PC-9 (cell line): ENCODE data around the gene GTF2I. TPM values are rescaled to one million over a fixed set of nuclear protein-coding genes. Genes with fewer than 3 reads are reported as not detected.

Source experiments
- BruUV-seq: library from RNA; stranded (reverse); fragments of 400-500 nt; replicated peaks from 2 replicates; lab custom pipeline; 2021; lab: Mats Ljungman, UMichigan
- CTCF ChIA-PET: fragments of 300-600 bp; sonication (Branson Sonifier 250); formaldehyde crosslinking; loops from one replicate; lab custom pipeline; 2022; ENCODE audit warnings: antibody characterized with exemption; lab: Charles Lee
- POLR2A ChIA-PET: fragments of 300-600 bp; sonication (Branson Sonifier 250); formaldehyde crosslinking; loops from one replicate; lab custom pipeline; 2022; ENCODE audit warnings: antibody characterized with exemption; ENCODE audit not compliant: unreplicated experiment; lab: Charles Lee
- DNase-seq, 2 experiments: peaks; one replicate each; pipeline versions ENCODE4 v3.0.0 to v3.0.0-alpha.2; 2015 to 2022; ENCODE audit warnings: mixed read lengths in 1 of 2
- H2AFZ ChIP-seq: fragments of 200-600 bp; sonication (generic); 2 replicates; pipeline ENCODE4 v1.8.1; 2017; ENCODE audit warnings: antibody characterized with exemption
- H3F3A ChIP-seq: fragments of 200-600 bp; sonication (generic); 2 replicates; pipeline ENCODE4 v1.8.1; 2017; ENCODE audit warnings: antibody characterized with exemption, mild to moderate bottlenecking, low read depth; ENCODE audit not compliant: insufficient read depth
- H3K27ac ChIP-seq: fragments of 200-600 bp; sonication (generic); 2 replicates; pipeline ENCODE4 v1.6.1; 2016; ENCODE audit warnings: mixed run types
- H3K27me3 ChIP-seq: fragments of 200-600 bp; sonication (generic); 2 replicates; pipeline ENCODE4 v1.6.1; 2016; ENCODE audit warnings: low read depth, mixed run types; ENCODE audit not compliant: insufficient read depth
- H3K36me3 ChIP-seq: fragments of 200-600 bp; sonication (generic); 2 replicates; pipeline ENCODE4 v1.6.1; 2016; ENCODE audit warnings: low read depth, mixed run types
- H3K4me1 ChIP-seq: fragments of 200-600 bp; sonication (generic); replicated peaks from 2 replicates; pipeline ENCODE4 v1.6.1; 2016; ENCODE audit warnings: mixed run types; ENCODE audit not compliant: insufficient read depth
- H3K4me2 ChIP-seq: fragments of 200-600 bp; sonication (generic); 2 replicates; pipeline ENCODE4 v1.6.1; 2017; ENCODE audit warnings: mixed run types
- H3K4me3 ChIP-seq: fragments of 200-600 bp; sonication (generic); 2 replicates; pipeline ENCODE4 v1.6.1; 2016; ENCODE audit warnings: mixed run types
- H3K79me2 ChIP-seq: fragments of 200-600 bp; sonication (generic); 2 replicates; pipeline ENCODE4 v1.6.1; 2017; ENCODE audit warnings: low read depth, mixed run types
- H3K9me2 ChIP-seq: fragments of 200-600 bp; sonication (generic); 2 replicates; pipeline ENCODE4 v1.8.1; 2017; ENCODE audit warnings: mild to moderate bottlenecking; ENCODE audit not compliant: insufficient read depth
- H3K9me3 ChIP-seq: fragments of 200-600 bp; sonication (generic); 2 replicates; pipeline ENCODE4 v1.8.1; 2016; ENCODE audit warnings: low read depth; ENCODE audit not compliant: insufficient read depth
- H4K20me1 ChIP-seq: fragments of 200-600 bp; sonication (generic); 2 replicates; pipeline ENCODE4 v1.8.1; 2017; ENCODE audit not compliant: insufficient read depth
- EZH2 ChIP-seq: fragments of 200-600 bp; sonication (generic); IDR thresholded peaks from 2 replicates; pipeline ENCODE4 v1.8.0; 2017; ENCODE audit warnings: antibody characterized with exemption, low read depth
- intact Hi-C: fragments of 100-400 bp; cut with micrococcal nuclease; formaldehyde crosslinking; loops from one replicate; pipeline ENCODE4 v1.10.0; 2022; ENCODE audit not compliant: unreplicated experiment
- total RNA-seq: library from RNA; stranded (reverse); gene quantifications from 2 replicates; pipeline ENCODE4 v1.2.3, GENCODE V29; 2021
- TF ChIP-seq, protein P1 (sequence below): fragments of 200-600 bp; sonication (generic); conservative IDR thresholded peaks from 2 replicates; pipeline ENCODE4 v1.6.1; 2017; ENCODE audit warnings: mixed run types, antibody characterized with exemption, mild to moderate bottlenecking, moderate library complexity

Gene GTF2I
- total RNA-seq, 1 experiment from 2014 or later, result 364 TPM

DNA sequence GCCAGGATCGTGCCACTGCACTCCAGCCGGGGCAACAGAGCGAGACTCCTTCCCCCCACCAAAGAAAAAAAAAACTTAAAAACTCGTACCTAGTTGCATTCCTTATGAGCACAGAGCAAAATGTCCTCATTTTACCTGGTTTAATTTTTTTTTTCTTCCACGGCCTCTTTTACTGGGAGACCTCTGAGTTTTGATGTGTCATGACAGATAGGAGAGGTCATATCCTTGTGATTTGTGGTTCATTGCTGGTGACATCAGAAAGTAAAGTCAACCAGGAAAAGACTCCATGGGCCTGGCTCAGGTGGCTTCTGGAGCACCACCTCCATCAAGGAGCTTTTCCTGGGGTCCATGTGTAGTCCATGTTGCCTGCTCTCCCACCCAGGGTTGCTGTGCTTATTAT is 26.3 kb downstream of the GTF2I start:
- no peak overlapping the region for H3K4me3 ChIP-seq
- H3K36me3 ChIP-seq, result 0 out of 2 replicates have a peak, but pooled peaks cover 4% of the 10 kb centered on the region
- ChIA-PET CTCF (no interaction called here), POLR2A (no interaction called here)
- no TSS peak for BruUV-seq
- H2AFZ ChIP-seq, result no peak overlapping the region
- DNase-seq, result no peak
- TF ChIP-seq, protein P1, sequence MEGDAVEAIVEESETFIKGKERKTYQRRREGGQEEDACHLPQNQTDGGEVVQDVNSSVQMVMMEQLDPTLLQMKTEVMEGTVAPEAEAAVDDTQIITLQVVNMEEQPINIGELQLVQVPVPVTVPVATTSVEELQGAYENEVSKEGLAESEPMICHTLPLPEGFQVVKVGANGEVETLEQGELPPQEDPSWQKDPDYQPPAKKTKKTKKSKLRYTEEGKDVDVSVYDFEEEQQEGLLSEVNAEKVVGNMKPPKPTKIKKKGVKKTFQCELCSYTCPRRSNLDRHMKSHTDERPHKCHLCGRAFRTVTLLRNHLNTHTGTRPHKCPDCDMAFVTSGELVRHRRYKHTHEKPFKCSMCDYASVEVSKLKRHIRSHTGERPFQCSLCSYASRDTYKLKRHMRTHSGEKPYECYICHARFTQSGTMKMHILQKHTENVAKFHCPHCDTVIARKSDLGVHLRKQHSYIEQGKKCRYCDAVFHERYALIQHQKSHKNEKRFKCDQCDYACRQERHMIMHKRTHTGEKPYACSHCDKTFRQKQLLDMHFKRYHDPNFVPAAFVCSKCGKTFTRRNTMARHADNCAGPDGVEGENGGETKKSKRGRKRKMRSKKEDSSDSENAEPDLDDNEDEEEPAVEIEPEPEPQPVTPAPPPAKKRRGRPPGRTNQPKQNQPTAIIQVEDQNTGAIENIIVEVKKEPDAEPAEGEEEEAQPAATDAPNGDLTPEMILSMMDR, result no peak
- TF ChIP-seq EZH2, result no peak
- H3F3A ChIP-seq, result peaks cover 21% of the 10 kb centered on the region; the same call in 1 of the 2 replicates
- no peaks in the 10 kb centered on the region for H3K9me2 ChIP-seq
- H3K4me1 ChIP-seq, result no peaks in the 10 kb centered on the region
- no peaks in the 10 kb centered on the region for H3K27me3 ChIP-seq
- H3K4me2 ChIP-seq, result no peak overlapping the region
- intact Hi-C loops, result loop anchor here (10.0 kb wide), 1 partner anchor 259 kb away; no protein-coding TSS in a partner anchor
- H4K20me1 ChIP-seq, result peaks cover 80% of the 10 kb centered on the region
- H3K27ac ChIP-seq, result no peak overlapping the region
- peaks cover 97% of the 10 kb centered on the region for H3K79me2 ChIP-seq
- no peaks in the 10 kb centered on the region for H3K9me3 ChIP-seq

DNA sequence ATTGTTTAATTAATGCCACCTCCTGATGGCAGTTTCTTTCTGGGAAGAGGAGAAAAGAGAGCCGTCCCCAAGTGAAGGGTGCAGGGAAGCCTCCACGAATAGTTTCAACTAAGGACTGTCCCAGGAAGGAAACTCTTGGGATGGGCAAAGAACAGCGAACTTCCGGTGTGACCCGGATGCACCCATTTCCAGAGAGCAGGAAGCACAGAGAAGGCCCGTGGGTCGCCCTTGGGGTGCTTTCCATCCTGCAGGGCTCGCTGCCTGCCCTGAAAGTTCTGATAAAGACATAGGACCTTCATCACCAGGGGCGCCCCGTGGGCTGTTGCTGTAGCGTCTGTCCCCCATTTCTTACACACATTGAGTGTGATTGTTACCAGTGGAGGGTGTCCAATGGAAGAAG is 27.0 kb downstream of the GTF2I start:
- Histone ChIP-seq H3F3A (peaks cover 26% of the 10 kb centered on the region; the same call in 1 of the 2 replicates), H3K4me1 (no peaks in the 10 kb centered on the region), H3K27me3 (no peaks in the 10 kb centered on the region), H3K4me2 (no peak overlapping the region), H4K20me1 (peaks cover 76% of the 10 kb centered on the region), H3K27ac (no peak overlapping the region), H2AFZ (no peak overlapping the region), H3K9me3 (no peaks in the 10 kb centered on the region), H3K4me3 (no peak overlapping the region), H3K9me2 (no peaks in the 10 kb centered on the region), H3K79me2 (peaks cover 95% of the 10 kb centered on the region), H3K36me3 (peaks cover 3% of the 10 kb centered on the region)
- DNase-seq, result no peak
- intact Hi-C loops, result loop anchor here (10.0 kb wide), 1 partner anchor 260 kb away; no protein-coding TSS in a partner anchor
- CTCF ChIA-PET, result no interaction called here
- BruUV-seq, result no TSS peak
- TF ChIP-seq, protein P1, result no peak
- TF ChIP-seq EZH2, result no peak
- POLR2A ChIA-PET, result no interaction called here

DNA sequence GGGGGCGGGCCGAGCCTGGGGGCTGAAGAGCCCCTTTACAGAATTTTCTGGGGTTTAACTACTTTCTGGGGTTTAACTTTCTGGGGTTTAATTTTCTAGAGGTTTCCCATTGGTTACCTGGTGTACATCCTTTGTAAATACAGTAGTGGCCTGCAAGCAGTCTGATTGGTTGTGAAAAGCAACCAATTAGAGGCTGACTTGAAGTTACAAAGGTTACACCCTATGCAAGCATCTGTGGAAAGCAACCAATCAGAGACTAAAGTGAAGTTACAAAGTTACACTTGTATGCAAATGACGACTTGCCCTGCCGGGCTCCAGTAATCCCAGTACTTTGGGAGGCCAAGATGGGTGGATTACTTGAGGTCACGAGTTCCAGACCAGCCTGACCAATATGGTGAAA is 27.4 kb downstream of the GTF2I start:
- Histone ChIP-seq H3K27ac (no peak overlapping the region), H3K27me3 (no peaks in the 10 kb centered on the region), H3K36me3 (peaks cover 6% of the 10 kb centered on the region), H3K9me2 (no peaks in the 10 kb centered on the region), H3K9me3 (no peaks in the 10 kb centered on the region), H2AFZ (no peak overlapping the region), H3K4me1 (no peaks in the 10 kb centered on the region), H3K4me2 (no peak overlapping the region), H3K4me3 (no peak overlapping the region), H3K79me2 (peaks cover 96% of the 10 kb centered on the region), H4K20me1 (peaks cover 73% of the 10 kb centered on the region), H3F3A (peaks cover 30% of the 10 kb centered on the region; the same call in 1 of the 2 replicates)
- BruUV-seq, result no TSS peak
- intact Hi-C loops, result loop anchor here (10.0 kb wide), 1 partner anchor 260 kb away; no protein-coding TSS in a partner anchor
- POLR2A ChIA-PET, result no interaction called here
- no peak for DNase-seq
- CTCF ChIA-PET, result no interaction called here
- TF ChIP-seq, protein P1, result no peak
- no peak for TF ChIP-seq EZH2
